ENCODE results near the gene TMEM178B. TPM values are rescaled to one million over a fixed set of nuclear protein-coding genes. Genes with fewer than 3 reads are reported as not detected.

TMEM178B gene
- total and polyA plus RNA-seq, 2 of the 4 experiments (the other 2 are of a cell fraction) = under 0.01 to 0.05 TPM

DNA sequence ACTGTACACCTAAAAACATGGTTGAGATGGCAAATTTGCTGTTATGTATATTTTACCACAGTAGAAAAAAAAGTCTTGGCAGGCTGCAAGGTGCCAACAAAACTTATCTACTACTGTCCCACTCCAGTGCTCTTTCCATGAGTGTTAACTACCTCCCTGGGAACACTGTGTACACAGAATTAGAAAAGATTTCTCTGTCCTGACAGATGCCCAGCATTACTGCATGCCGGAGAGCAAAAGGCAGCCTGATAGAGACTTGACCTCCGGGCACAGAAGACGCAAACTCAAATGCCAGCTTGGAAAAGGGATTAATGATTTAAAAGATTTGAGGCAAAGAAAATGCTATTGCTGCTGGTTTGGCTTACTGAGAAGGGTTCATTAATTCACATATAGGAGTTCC, 228.8 kb downstream of the TMEM178B start:
- in situ Hi-C loops (cut with MboI; ENCODE audit: low sequenced_read_pairs) = no loop called here
- CTCF ChIA-PET = no interaction called here
- 42% methylated on average over 3 of the region's 3 CpGs; no CpG with 5 or more reads in 1 of the 2 experiments for WGBS, 2 experiments (ENCODE audit: extremely low coverage in 2 of 2, insufficient read length in 1 of 2)

More for the DNA sequence above, 228.8 kb downstream of the TMEM178B start:
- dilution Hi-C loops (cut with HindIII; ENCODE audit: low sequenced_read_pairs, unreplicated experiment) = no loop called here
- Histone ChIP-seq H4K20me1 (ENCODE audit: insufficient read depth, low read length) (no peaks in the 10 kb centered on the region), H3K4me2 (ENCODE audit: low read depth, low read length) (no peak overlapping the region), H4K91ac (ENCODE audit: insufficient read depth, low read depth, low read length) (no peak overlapping the region), H2AFZ (replicated peaks; ENCODE audit: low read length, poor library complexity) (no peak overlapping the region), H3K27ac (ENCODE audit: insufficient read depth, low read length) (no peak overlapping the region), H2BK15ac (ENCODE audit: low read depth, low read length) (no peak overlapping the region), H3K4me1 (ENCODE audit: control insufficient read depth, insufficient read depth, low read length) (no peaks in the 10 kb centered on the region), H2BK120ac (ENCODE audit: low read depth, low read length) (no peak overlapping the region), H3K14ac (replicated peaks; ENCODE audit: low read depth, low read length) (no peak overlapping the region), H2AK9ac (replicated peaks; ENCODE audit: low read depth, low read length, poor library complexity) (no peak overlapping the region), H3K18ac (ENCODE audit: low read depth, low read length) (no peak overlapping the region), H3K36me3 (ENCODE audit: control insufficient read depth, insufficient read depth, low read length) (no peaks in the 10 kb centered on the region), H3K27me3 (ENCODE audit: control insufficient read depth, insufficient read depth, low read length) (no peaks in the 10 kb centered on the region), H3K9me3 (ENCODE audit: control insufficient read depth, insufficient read depth, low read length) (peaks cover 12% of the 10 kb centered on the region), H3K56ac (ENCODE audit: extremely low read depth, insufficient read depth, low read length) (no peak overlapping the region), H2BK20ac (ENCODE audit: low read depth, low read length) (no peak overlapping the region), H4K8ac (ENCODE audit: low read depth in 2 of 2, low read length in 2 of 2) (no peak overlapping the region), H3K4ac (ENCODE audit: low read depth, low read length) (no peak overlapping the region), H3K4me3 (ENCODE audit: insufficient read depth, low read depth, low read length) (no peak overlapping the region), H4K5ac (ENCODE audit: low read depth, low read length) (no peak overlapping the region), H3K23ac (ENCODE audit: low read depth, low read length) (no peak overlapping the region), H2AK5ac (ENCODE audit: low read depth, low read length) (no peak overlapping the region), H3K79me1 (ENCODE audit: low read depth in 1 of 2, low read length in 2 of 2) (no peaks in the 10 kb centered on the region), H3K9ac (ENCODE audit: low read depth, low read length) (no peak overlapping the region), H2BK5ac (ENCODE audit: low read depth, low read length, poor library complexity, severe bottlenecking) (no peak overlapping the region), H3K9me1 (ENCODE audit: insufficient read depth, low read length) (no peaks in the 10 kb centered on the region)
- POLR2A ChIA-PET (ENCODE audit: unreplicated experiment) = no interaction called here
- TF ChIP-seq CHD1 (IDR thresholded peaks at IDR 0.05; ENCODE audit: low read depth, low read length) (no peak), SMC3 (IDR thresholded peaks at IDR 0.05; ENCODE audit: low read depth, low read length) (no peak), MAZ (IDR thresholded peaks at IDR 0.05; ENCODE audit: borderline replicate concordance, low read depth, low read length) (no peak), MXI1 (IDR thresholded peaks at IDR 0.05; ENCODE audit: borderline replicate concordance, low read depth, low read length) (no peak)
- TF ChIP-seq, protein P1, sequence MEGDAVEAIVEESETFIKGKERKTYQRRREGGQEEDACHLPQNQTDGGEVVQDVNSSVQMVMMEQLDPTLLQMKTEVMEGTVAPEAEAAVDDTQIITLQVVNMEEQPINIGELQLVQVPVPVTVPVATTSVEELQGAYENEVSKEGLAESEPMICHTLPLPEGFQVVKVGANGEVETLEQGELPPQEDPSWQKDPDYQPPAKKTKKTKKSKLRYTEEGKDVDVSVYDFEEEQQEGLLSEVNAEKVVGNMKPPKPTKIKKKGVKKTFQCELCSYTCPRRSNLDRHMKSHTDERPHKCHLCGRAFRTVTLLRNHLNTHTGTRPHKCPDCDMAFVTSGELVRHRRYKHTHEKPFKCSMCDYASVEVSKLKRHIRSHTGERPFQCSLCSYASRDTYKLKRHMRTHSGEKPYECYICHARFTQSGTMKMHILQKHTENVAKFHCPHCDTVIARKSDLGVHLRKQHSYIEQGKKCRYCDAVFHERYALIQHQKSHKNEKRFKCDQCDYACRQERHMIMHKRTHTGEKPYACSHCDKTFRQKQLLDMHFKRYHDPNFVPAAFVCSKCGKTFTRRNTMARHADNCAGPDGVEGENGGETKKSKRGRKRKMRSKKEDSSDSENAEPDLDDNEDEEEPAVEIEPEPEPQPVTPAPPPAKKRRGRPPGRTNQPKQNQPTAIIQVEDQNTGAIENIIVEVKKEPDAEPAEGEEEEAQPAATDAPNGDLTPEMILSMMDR (conservative IDR thresholded peaks at IDR 0.05; ENCODE audit: low read depth, low read length) = no peak
- TF ChIP-seq, protein P2, sequence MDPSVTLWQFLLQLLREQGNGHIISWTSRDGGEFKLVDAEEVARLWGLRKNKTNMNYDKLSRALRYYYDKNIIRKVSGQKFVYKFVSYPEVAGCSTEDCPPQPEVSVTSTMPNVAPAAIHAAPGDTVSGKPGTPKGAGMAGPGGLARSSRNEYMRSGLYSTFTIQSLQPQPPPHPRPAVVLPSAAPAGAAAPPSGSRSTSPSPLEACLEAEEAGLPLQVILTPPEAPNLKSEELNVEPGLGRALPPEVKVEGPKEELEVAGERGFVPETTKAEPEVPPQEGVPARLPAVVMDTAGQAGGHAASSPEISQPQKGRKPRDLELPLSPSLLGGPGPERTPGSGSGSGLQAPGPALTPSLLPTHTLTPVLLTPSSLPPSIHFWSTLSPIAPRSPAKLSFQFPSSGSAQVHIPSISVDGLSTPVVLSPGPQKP (IDR thresholded peaks at IDR 0.05; ENCODE audit: borderline replicate concordance, low read depth, low read length) = no peak
- no TSS peak for BruUV-seq (replicated peaks)
- no peak for ATAC-seq (ENCODE audit: low read depth)
- no peak for DNase-seq
- intact Hi-C loops (cut with micrococcal nuclease) = no loop called here

Measured in IMR-90 (cell line).